D341Med (cell line): ENCODE measurements around the gene YEATS2.
A peak's percentile ranks its signal among the peaks of the same experiment; 100 is the strongest.
"Not testable (repeated sequence)": the region's sequence is repeated elsewhere in the genome, so short reads cannot be mapped to it uniquely, and the experiment has no call there.

ENCODE experiments used
- DNase-seq: peaks from one replicate; pipeline ENCODE4 v3.0.0; 2012; ENCODE audit warnings: low spot score

YEATS2 gene

GRCh38 chr3:183714622-183715021, 17.0 kb downstream of the YEATS2 start:
- DNase-seq, result no peak

- DNase-seq, result no peak
These were observed 20.4 kb downstream of the YEATS2 start for GRCh38 chr3:183718012-183718411.

GRCh38 chr3:183725387-183725786, 27.8 kb downstream of the YEATS2 start:
- no peak for DNase-seq

- no peak for DNase-seq
These were observed 30.6 kb downstream of the YEATS2 start for GRCh38 chr3:183728204-183728603.

- DNase-seq, result no peak
These were observed 32.8 kb downstream of the YEATS2 start for GRCh38 chr3:183730361-183730760.

- DNase-seq, result no peak
These were observed 34.0 kb downstream of the YEATS2 start for GRCh38 chr3:183731611-183732010.

GRCh38 chr3:183733553-183733952, 36.0 kb downstream of the YEATS2 start:
- no peak for DNase-seq

- no peak for DNase-seq
These were observed 37.3 kb downstream of the YEATS2 start for GRCh38 chr3:183734750-183735494.

GRCh38 chr3:183737116-183737515, 39.5 kb downstream of the YEATS2 start:
- DNase-seq, result no peak

- DNase-seq, result not testable (repeated sequence)
These were observed 42.6 kb downstream of the YEATS2 start for GRCh38 chr3:183740154-183740553.

- no peak for DNase-seq
These were observed 45.6 kb downstream of the YEATS2 start for GRCh38 chr3:183743231-183743630.

- no peak for DNase-seq
These were observed 47.9 kb downstream of the YEATS2 start for GRCh38 chr3:183745300-183746098.

GRCh38 chr3:183754052-183754451, 56.5 kb downstream of the YEATS2 start:
- DNase-seq, result no peak

GRCh38 chr3:183762304-183762703, 64.7 kb downstream of the YEATS2 start:
- no peak for DNase-seq

- DNase-seq, result no peak
These were observed 67.5 kb downstream of the YEATS2 start for GRCh38 chr3:183764847-183765731.

GRCh38 chr3:183766107-183766506, 68.5 kb downstream of the YEATS2 start:
- DNase-seq, result no peak

- DNase-seq, result peak; percentile 85
These were observed 69.4 kb downstream of the YEATS2 start for GRCh38 chr3:183766745-183767606.

- DNase-seq, result no peak
These were observed 70.5 kb downstream of the YEATS2 start for GRCh38 chr3:183768114-183768513.

GRCh38 chr3:183769453-183769852, 71.9 kb downstream of the YEATS2 start:
- no peak for DNase-seq

- no peak for DNase-seq
These were observed 77.0 kb downstream of the YEATS2 start for GRCh38 chr3:183774631-183775030.

GRCh38 chr3:183775781-183776180, 78.2 kb downstream of the YEATS2 start:
- DNase-seq, result no peak
